PC-3 (cell line): ENCODE results near the gene TUBA4B. TPM values are rescaled to one million over a fixed set of nuclear protein-coding genes. Genes with fewer than 3 reads are reported as not detected.

Source experiments
- ATAC-seq: fragments of 200-7000 bp; cut with Tn5 transposase; 2 replicates; pipeline ENCODE4 v1.9.1; 2020; ENCODE audit warnings: mild to moderate bottlenecking, moderate library complexity
- BruUV-seq: library from RNA; stranded (reverse); fragments of 400-500 nt; replicated peaks from 2 replicates; lab custom pipeline; 2021; lab: Mats Ljungman, UMichigan
- CTCF ChIA-PET: fragments of 300-600 bp; sonication (Branson Sonifier 250); formaldehyde crosslinking; loops from one replicate; lab custom pipeline; 2022; ENCODE audit warnings: antibody characterized with exemption; lab: Charles Lee
- POLR2A ChIA-PET: fragments of 300-600 bp; sonication (Branson Sonifier 250); formaldehyde crosslinking; loops from one replicate; lab custom pipeline; 2022; ENCODE audit warnings: antibody characterized with exemption; ENCODE audit not compliant: unreplicated experiment; lab: Charles Lee
- DNase-seq: peaks from one replicate; pipeline ENCODE4 v3.0.0-alpha.2; 2015
- H2AFZ ChIP-seq: fragments of 300-600 bp; sonication (generic); 2 replicates; pipeline ENCODE4 v1.6.0; 2016; ENCODE audit warnings: antibody characterized with exemption, low read length
- H3F3A ChIP-seq: fragments of 300-600 bp; sonication (generic); one replicate; pipeline ENCODE4 v1.6.0; 2017; ENCODE audit warnings: antibody characterized with exemption, low read length, control low read depth, mild to moderate bottlenecking; ENCODE audit not compliant: unreplicated experiment
- H3K27ac ChIP-seq: fragments of 300-600 bp; sonication (generic); 2 replicates; pipeline ENCODE4 v1.5.1; 2016; ENCODE audit warnings: mild to moderate bottlenecking, low read length
- H3K27me3 ChIP-seq: fragments of 300-600 bp; sonication (generic); 2 replicates; pipeline ENCODE4 v1.6.1; 2016; ENCODE audit warnings: low read length, mixed read lengths
- H3K36me3 ChIP-seq: fragments of 300-600 bp; sonication (generic); 2 replicates; pipeline ENCODE4 v1.6.1; 2016; ENCODE audit warnings: low read depth, mixed run types, low read length, mixed read lengths
- H3K4me1 ChIP-seq: fragments of 300-600 bp; sonication (generic); 2 replicates; pipeline ENCODE4 v1.5.1; 2016; ENCODE audit warnings: low read length; ENCODE audit not compliant: insufficient read depth
- H3K4me2 ChIP-seq: fragments of 300-600 bp; sonication (generic); 2 replicates; pipeline ENCODE4 v1.6.0; 2016; ENCODE audit warnings: low read length
- H3K4me3 ChIP-seq: fragments of 300-600 bp; sonication (generic); 2 replicates; pipeline ENCODE4 v1.5.1; 2016; ENCODE audit warnings: mild to moderate bottlenecking, low read length, mixed read lengths
- H3K79me2 ChIP-seq: fragments of 300-600 bp; sonication (generic); 2 replicates; pipeline ENCODE4 v1.6.1; 2017; ENCODE audit warnings: low read length, mixed read lengths
- H3K9ac ChIP-seq: fragments of 300-600 bp; sonication (generic); 2 replicates; pipeline ENCODE4 v1.6.0; 2016; ENCODE audit warnings: mild to moderate bottlenecking, low read length
- H3K9me2 ChIP-seq: fragments of 300-600 bp; sonication (generic); replicated peaks from 2 replicates; pipeline ENCODE4 v1.6.1; 2016; ENCODE audit warnings: mixed run types, low read length, mixed read lengths
- H3K9me3 ChIP-seq: fragments of 300-600 bp; sonication (generic); 2 replicates; pipeline ENCODE4 v1.6.1; 2016; ENCODE audit warnings: low read length, mixed read lengths
- H4K20me1 ChIP-seq: fragments of 300-600 bp; sonication (generic); 2 replicates; pipeline ENCODE4 v1.6.1; 2016; ENCODE audit warnings: low read length, mixed read lengths
- CTCF ChIP-seq: fragments of 300-600 bp; sonication (generic); conservative IDR thresholded peaks from 2 replicates; pipeline ENCODE4 v1.5.1; 2017; ENCODE audit warnings: antibody characterized with exemption, low read depth, mild to moderate bottlenecking, low read length
- EZH2 ChIP-seq: fragments of 300-600 bp; sonication (generic); IDR thresholded peaks from one replicate; pipeline ENCODE4 v1.6.1; 2017; ENCODE audit warnings: antibody characterized with exemption, mild to moderate bottlenecking, low read length; ENCODE audit not compliant: unreplicated experiment
- EZH2phosphoT487 ChIP-seq: fragments of 300-600 bp; sonication (generic); IDR thresholded peaks from 2 replicates; pipeline ENCODE4 v1.6.1; 2018; ENCODE audit warnings: mild to moderate bottlenecking, antibody characterized with exemption, low read length, borderline replicate concordance
- intact Hi-C: fragments of 100-400 bp; cut with micrococcal nuclease; formaldehyde crosslinking; loops from 2 replicates; pipeline ENCODE4 v1.9.0; 2023
- total RNA-seq: library from RNA; depleted of rRNA; stranded (reverse); fragments of >200 nt; gene quantifications from 2 replicates; pipeline ENCODE4 v1.2.3, GENCODE V29; 2014

TUBA4B gene
- total RNA-seq, 1 experiment from 2014 or later: not detected

DNA sequence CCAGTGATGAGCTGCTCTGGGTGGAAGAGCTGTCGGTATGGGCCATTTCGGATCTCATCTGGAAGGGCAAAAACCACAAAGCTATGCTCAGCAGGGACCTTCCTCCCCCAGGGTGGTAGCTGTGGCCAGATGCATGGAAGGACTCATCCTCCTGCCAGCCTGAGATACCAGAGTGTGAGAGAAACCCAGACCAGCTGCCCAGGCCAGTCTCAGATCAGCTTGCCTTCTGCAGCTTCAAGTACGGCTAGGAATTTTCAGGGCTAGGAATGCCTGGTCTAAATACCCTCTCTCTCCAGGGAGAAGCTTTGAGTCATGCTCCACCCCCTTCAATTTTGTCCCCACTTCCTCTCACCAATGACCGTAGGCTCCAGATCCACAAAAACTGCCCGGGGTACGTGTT is 1.4 kb upstream of the TUBA4B start:
- H4K20me1 ChIP-seq: no peaks in the 10 kb centered on the region
- peaks cover 59% of the 10 kb centered on the region for H3K4me1 ChIP-seq
- DNase-seq: no peak
- H3K79me2 ChIP-seq: peaks cover 44% of the 10 kb centered on the region
- CTCF ChIA-PET: interaction anchor here (0.6 kb wide), 1 partner anchor 179 kb away, joined by 3 read pairs; no protein-coding TSS in a partner anchor
- peaks cover 14% of the 10 kb centered on the region for H3K36me3 ChIP-seq
- no peaks in the 10 kb centered on the region for H3K9me2 ChIP-seq
- intact Hi-C loops: no loop called here
- TF ChIP-seq EZH2 (no peak), CTCF (no peak), EZH2phosphoT487 (no peak)
- H3K27me3 ChIP-seq: no peaks in the 10 kb centered on the region
- no peak overlapping the region for H3K27ac ChIP-seq
- no TSS peak for BruUV-seq
- peak overlapping the region; percentile 90 for H3K4me2 ChIP-seq
- no peak overlapping the region for H2AFZ ChIP-seq
- H3F3A ChIP-seq: peaks cover 5% of the 10 kb centered on the region
- H3K4me3 ChIP-seq: no peak overlapping the region
- H3K9ac ChIP-seq: no peak overlapping the region
- POLR2A ChIA-PET: interaction anchor here (0.6 kb wide), 1 partner anchor 546 kb away, joined by 3 read pairs; no protein-coding TSS in a partner anchor
- ATAC-seq: no peak
- H3K9me3 ChIP-seq: no peaks in the 10 kb centered on the region

- H3K27ac ChIP-seq: no peak overlapping the region
- peaks cover 5% of the 10 kb centered on the region for H3F3A ChIP-seq
- no peak overlapping the region for H2AFZ ChIP-seq
- BruUV-seq: no TSS peak
- intact Hi-C loops: no loop called here
- H3K4me2 ChIP-seq: peak overlapping the region; percentile 90
- no peaks in the 10 kb centered on the region for H3K9me2 ChIP-seq
- peaks cover 57% of the 10 kb centered on the region for H3K4me1 ChIP-seq
- no peaks in the 10 kb centered on the region for H4K20me1 ChIP-seq
- H3K9me3 ChIP-seq: no peaks in the 10 kb centered on the region
- H3K9ac ChIP-seq: no peak overlapping the region
- ATAC-seq (no peak), DNase-seq (peak; percentile 47)
- peaks cover 14% of the 10 kb centered on the region for H3K36me3 ChIP-seq
- TF ChIP-seq EZH2 (no peak), CTCF (no peak), EZH2phosphoT487 (no peak)
- H3K79me2 ChIP-seq: peaks cover 40% of the 10 kb centered on the region
- peak overlapping the region; percentile 74 for H3K4me3 ChIP-seq
- ChIA-PET CTCF (no interaction called here), POLR2A (interaction anchor here (0.5 kb wide), 1 partner anchor 136 kb away, joined by 3 read pairs; no protein-coding TSS in a partner anchor)
- no peaks in the 10 kb centered on the region for H3K27me3 ChIP-seq
Observed at GRCh38 chr2:219252084-219252483, 959 bp upstream of the TUBA4B start.

GRCh38 chr2:219252570-219252899 is 508 bp upstream of the TUBA4B start:
- no peak for TF ChIP-seq EZH2phosphoT487
- no peak for TF ChIP-seq CTCF
- TF ChIP-seq EZH2: no peak
- ATAC-seq (no peak), DNase-seq (no peak)
- peaks cover 36% of the 10 kb centered on the region for H3K79me2 ChIP-seq
- no peaks in the 10 kb centered on the region for H3K9me2 ChIP-seq
- peak overlapping the region; percentile 79 for H2AFZ ChIP-seq
- no TSS peak for BruUV-seq
- H3K27me3 ChIP-seq: no peaks in the 10 kb centered on the region
- no peaks in the 10 kb centered on the region for H4K20me1 ChIP-seq
- H3F3A ChIP-seq: peaks cover 5% of the 10 kb centered on the region
- H3K36me3 ChIP-seq: peaks cover 14% of the 10 kb centered on the region
- CTCF ChIA-PET: no interaction called here
- H3K4me1 ChIP-seq: peaks cover 53% of the 10 kb centered on the region
- H3K9me3 ChIP-seq: no peaks in the 10 kb centered on the region
- intact Hi-C loops: no loop called here
- peak overlapping the region; percentile 33 for H3K27ac ChIP-seq
- peak overlapping the region; percentile 62 for H3K9ac ChIP-seq
- peak overlapping the region; percentile 90 for H3K4me2 ChIP-seq
- POLR2A ChIA-PET: interaction anchor here (0.5 to 0.6 kb wide), 5 partner anchors 21 to 646 kb away, joined by 3 to 23 read pairs (median 7); no protein-coding TSS in a partner anchor
- H3K4me3 ChIP-seq: peak overlapping the region; percentile 74
